IMR-90 (cell line): ENCODE data around the gene MED26. TPM values are rescaled to one million over a fixed set of nuclear protein-coding genes. Genes with fewer than 3 reads are reported as not detected.
A peak's percentile ranks its signal among the peaks of the same experiment; 100 is the strongest.

Experiments
- ATAC-seq: fragments of 200-7000 bp; cut with Tn5 transposase; 2 replicates; pipeline ENCODE4 v1.9.1; 2020; ENCODE audit warnings: low read depth, mild to moderate bottlenecking, moderate library complexity
- BruUV-seq: library from RNA; stranded (reverse); fragments of 400-500 nt; replicated peaks from 2 replicates; lab custom pipeline; 2021; lab: Mats Ljungman, UMichigan
- CTCF ChIA-PET: fragments of 300-600 bp; formaldehyde crosslinking; extraction: SDS; loops from one replicate; lab custom pipeline; 2021; ENCODE audit warnings: antibody characterized with exemption; lab: Yijun Ruan, JAX
- POLR2A ChIA-PET: fragments of 300-600 bp; sonication (Branson Sonifier 250); formaldehyde crosslinking; loops from one replicate; lab custom pipeline; 2022; ENCODE audit warnings: antibody characterized with exemption; ENCODE audit not compliant: unreplicated experiment; lab: Charles Lee
- DNase-seq: peaks from one replicate; pipeline ENCODE4 v3.0.0; 2013
- H2AFZ ChIP-seq: replicated peaks from 2 replicates; pipeline ENCODE3; 2013; ENCODE audit warnings: low read length, mild to moderate bottlenecking; ENCODE audit not compliant: poor library complexity
- H2AK5ac ChIP-seq: 2 replicates; pipeline ENCODE4 v1.6.1; 2013; ENCODE audit warnings: low read depth, low read length, inconsistent platforms
- H2AK9ac ChIP-seq: replicated peaks from 2 replicates; pipeline ENCODE3; 2013; ENCODE audit warnings: mild to moderate bottlenecking, low read depth, low read length, moderate library complexity; ENCODE audit not compliant: poor library complexity
- H2BK120ac ChIP-seq: 2 replicates; pipeline ENCODE4 v1.6.1; 2013; ENCODE audit warnings: low read depth, low read length, inconsistent platforms
- H2BK15ac ChIP-seq: 3 replicates; pipeline ENCODE4 v1.6.1; 2013; ENCODE audit warnings: low read depth, low read length, inconsistent platforms
- H2BK20ac ChIP-seq: 2 replicates; pipeline ENCODE4 v1.6.1; 2013; ENCODE audit warnings: low read depth, mild to moderate bottlenecking, inconsistent platforms, low read length, moderate library complexity
- H2BK5ac ChIP-seq: 2 replicates; pipeline ENCODE4 v1.6.1; 2013; ENCODE audit warnings: mild to moderate bottlenecking, low read depth, low read length, inconsistent platforms; ENCODE audit not compliant: poor library complexity, severe bottlenecking
- H3K14ac ChIP-seq: replicated peaks from 2 replicates; pipeline ENCODE4 v1.6.1; 2013; ENCODE audit warnings: low read depth, low read length, inconsistent platforms
- H3K18ac ChIP-seq: 2 replicates; pipeline ENCODE4 v1.6.1; 2013; ENCODE audit warnings: low read depth, low read length, control low read depth
- H3K23ac ChIP-seq: 2 replicates; pipeline ENCODE4 v1.6.1; 2013; ENCODE audit warnings: low read depth, low read length, inconsistent platforms
- H3K27ac ChIP-seq: 2 replicates; pipeline ENCODE4 v1.5.1; 2013; ENCODE audit warnings: mild to moderate bottlenecking, control low read depth, low read length; ENCODE audit not compliant: insufficient read depth
- H3K27me3 ChIP-seq: 2 replicates; pipeline ENCODE4 v1.6.1; 2013; ENCODE audit warnings: low read length; ENCODE audit not compliant: control insufficient read depth, insufficient read depth
- H3K36me3 ChIP-seq: 2 replicates; pipeline ENCODE4 v1.6.1; 2013; ENCODE audit warnings: low read length, mixed read lengths; ENCODE audit not compliant: control insufficient read depth, insufficient read depth
- H3K4ac ChIP-seq: 2 replicates; pipeline ENCODE4 v1.6.1; 2013; ENCODE audit warnings: low read depth, low read length, inconsistent platforms
- H3K4me1 ChIP-seq: 2 replicates; pipeline ENCODE4 v1.6.1; 2013; ENCODE audit warnings: low read length, mixed read lengths; ENCODE audit not compliant: control insufficient read depth, insufficient read depth
- H3K4me2 ChIP-seq: 2 replicates; pipeline ENCODE4 v1.6.1; 2013; ENCODE audit warnings: low read depth, mild to moderate bottlenecking, control low read depth, low read length, moderate library complexity
- H3K4me3 ChIP-seq: 2 replicates; pipeline ENCODE4 v1.5.1; 2013; ENCODE audit warnings: low read depth, mild to moderate bottlenecking, control low read depth, low read length, moderate library complexity; ENCODE audit not compliant: insufficient read depth
- H3K56ac ChIP-seq: 2 replicates; pipeline ENCODE4 v1.6.1; 2013; ENCODE audit warnings: low read length, inconsistent platforms; ENCODE audit not compliant: insufficient read depth; ENCODE audit errors: extremely low read depth
- H3K79me1 ChIP-seq, 2 experiments: 2 replicates each; pipeline ENCODE4 v1.6.1; 2013; ENCODE audit warnings: low read length in 2 of 2, inconsistent platforms in 1 of 2, low read depth in 1 of 2
- H3K9ac ChIP-seq: 2 replicates; pipeline ENCODE4 v1.6.1; 2013; ENCODE audit warnings: low read depth, low read length, control low read depth
- H3K9me1 ChIP-seq: 2 replicates; pipeline ENCODE4 v1.6.1; 2013; ENCODE audit warnings: low read length, inconsistent platforms; ENCODE audit not compliant: insufficient read depth
- H3K9me3 ChIP-seq: 2 replicates; pipeline ENCODE4 v1.6.1; 2013; ENCODE audit warnings: low read length; ENCODE audit not compliant: control insufficient read depth, insufficient read depth
- H4K20me1 ChIP-seq: 2 replicates; pipeline ENCODE4 v1.6.1; 2013; ENCODE audit warnings: low read length, inconsistent platforms; ENCODE audit not compliant: insufficient read depth
- H4K5ac ChIP-seq: 2 replicates; pipeline ENCODE4 v1.6.1; 2013; ENCODE audit warnings: mild to moderate bottlenecking, low read depth, low read length, control low read depth
- H4K8ac ChIP-seq, 2 experiments: 2 replicates each; pipeline ENCODE4 v1.6.1; 2013; ENCODE audit warnings: low read depth in 2 of 2, low read length in 2 of 2, control low read depth in 1 of 2, inconsistent platforms in 1 of 2
- H4K91ac ChIP-seq: 2 replicates; pipeline ENCODE4 v1.6.1; 2013; ENCODE audit warnings: low read depth, low read length, inconsistent platforms; ENCODE audit not compliant: insufficient read depth
- BHLHE40 ChIP-seq: fragments of 150-350 bp; IDR thresholded peaks from 2 replicates; pipeline ENCODE4 v1.6.1; 2016; ENCODE audit warnings: mild to moderate bottlenecking, low read depth, low read length
- SMC3 ChIP-seq: fragments of 150-350 bp; IDR thresholded peaks from 2 replicates; pipeline ENCODE4 v1.6.1; 2016; ENCODE audit warnings: low read depth, mild to moderate bottlenecking, antibody characterized with exemption, low read length, moderate library complexity
- WGBS, 2 experiments: methylation state at CpG; one replicate each; pipeline versions ENCODE4 v1.1.5 to v1.1.7; 2013; ENCODE audit warnings: missing lambda C conversion rate in 2 of 2; ENCODE audit not compliant: insufficient read length in 1 of 2; ENCODE audit errors: extremely low coverage in 2 of 2; 5-methylcytosine and 5-hydroxymethylcytosine counted together
- dilution Hi-C: fragments of 300-500 bp; cut with HindIII; formaldehyde crosslinking; loops from one replicate; pipeline ENCODE4 v1.14.3; 2018; ENCODE audit warnings: low sequenced_read_pairs; ENCODE audit not compliant: unreplicated experiment
- in situ Hi-C: fragments of 300-500 bp; cut with MboI; formaldehyde crosslinking; loops from 3 replicates; pipeline ENCODE4 v1.14.3; 2019; ENCODE audit warnings: low sequenced_read_pairs, inconsistent platforms, mixed read lengths
- intact Hi-C: fragments of 100-400 bp; cut with micrococcal nuclease; formaldehyde crosslinking; loops from 2 replicates; pipeline ENCODE4 v1.10.0; 2022
- polyA plus RNA-seq, 3 experiments: library from polyadenylated mRNA; depleted of rRNA; stranded (reverse); fragments of >200 nt; gene quantifications; 2 replicates each; pipeline ENCODE4 v1.2.3, GENCODE V29; 2012; ENCODE audit warnings: low replicate concordance in 1 of 3
- total RNA-seq: library from RNA; depleted of rRNA; stranded (reverse); fragments of >200 nt; gene quantifications from 2 replicates; pipeline ENCODE4 v1.2.3, GENCODE V29; 2012
- TF ChIP-seq, protein P1 (sequence below): fragments of 150-350 bp; IDR thresholded peaks from 2 replicates; pipeline ENCODE4 v1.6.1; 2016; ENCODE audit warnings: low read depth, mild to moderate bottlenecking, low read length, moderate library complexity, borderline replicate concordance
- TF ChIP-seq, protein P2 (sequence below): fragments of 150-350 bp; IDR thresholded peaks from 2 replicates; pipeline ENCODE4 v1.6.1; 2017; ENCODE audit warnings: mild to moderate bottlenecking, antibody characterized with exemption, low read length, low read depth

MED26 gene
- total and polyA plus RNA-seq, 2 of the 4 experiments (the other 2 are of a cell fraction), result 2.0 to 4.0 TPM

DNA sequence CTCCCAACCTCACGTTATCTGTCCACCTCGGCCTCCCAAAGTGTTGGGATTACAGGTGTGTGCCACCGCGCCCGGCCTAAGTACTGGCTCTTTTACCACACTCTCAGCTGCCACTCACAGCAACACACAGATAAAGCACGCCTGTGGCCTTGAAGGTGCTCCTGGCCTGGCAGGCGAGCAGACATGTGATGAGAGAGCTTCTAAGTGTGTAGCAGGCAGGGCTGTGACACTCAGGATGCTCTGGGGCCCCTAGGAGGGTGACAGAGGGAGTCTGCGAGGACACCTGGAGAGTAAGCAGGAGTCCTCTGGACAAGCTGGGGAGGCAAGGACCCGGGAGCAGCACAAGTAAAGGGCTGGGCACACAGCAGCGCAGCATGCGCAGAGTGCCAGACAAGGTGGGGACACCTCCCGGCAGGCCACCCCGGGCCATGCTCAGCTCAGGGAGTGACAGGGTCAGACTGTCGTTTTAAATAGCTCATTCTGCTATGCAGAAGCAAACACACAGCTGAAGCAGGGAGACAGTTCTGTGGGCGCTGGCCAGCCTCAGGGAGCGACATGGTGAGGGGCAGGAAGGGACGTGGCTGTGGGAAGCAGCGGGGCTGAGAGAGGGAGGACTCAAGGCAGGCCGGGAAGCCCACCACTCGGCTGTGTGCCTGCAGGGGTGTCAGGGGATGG, 26.5 kb downstream of the MED26 start:
- Histone ChIP-seq H3K36me3 (no peaks in the 10 kb centered on the region), H4K8ac (no peak overlapping the region), H3K4me3 (no peak overlapping the region), H2BK5ac (no peak overlapping the region), H2BK15ac (no peak overlapping the region), H3K56ac (no peak overlapping the region), H2BK20ac (no peak overlapping the region), H3K9me3 (no peaks in the 10 kb centered on the region), H4K91ac (no peak overlapping the region), H2AK9ac (peak overlapping the region; percentile 58), H4K20me1 (peaks cover 99% of the 10 kb centered on the region), H3K27me3 (no peaks in the 10 kb centered on the region), H3K9me1 (peaks cover 53% of the 10 kb centered on the region), H3K18ac (no peak overlapping the region), H2BK120ac (no peak overlapping the region), H3K27ac (no peak overlapping the region), H3K4me1 (peaks cover 9% of the 10 kb centered on the region), H2AK5ac (no peak overlapping the region), H3K9ac (no peak overlapping the region), H4K5ac (no peak overlapping the region), H3K23ac (no peak overlapping the region), H3K4me2 (no peak overlapping the region), H2AFZ (no peak overlapping the region), H3K4ac (no peak overlapping the region), H3K79me1 (peaks cover 34 to 96% of the 10 kb centered on the region in 2 experiments), H3K14ac (no peak overlapping the region)
- DNase-seq (no peak), ATAC-seq (no peak)
- ChIA-PET CTCF (no interaction called here), POLR2A (no interaction called here)
- intact Hi-C loops (no loop called here), in situ Hi-C loops (no loop called here), dilution Hi-C loops (no loop called here)
- BruUV-seq, result no TSS peak
- TF ChIP-seq SMC3 (no peak), BHLHE40 (no peak)
- TF ChIP-seq, protein P1, sequence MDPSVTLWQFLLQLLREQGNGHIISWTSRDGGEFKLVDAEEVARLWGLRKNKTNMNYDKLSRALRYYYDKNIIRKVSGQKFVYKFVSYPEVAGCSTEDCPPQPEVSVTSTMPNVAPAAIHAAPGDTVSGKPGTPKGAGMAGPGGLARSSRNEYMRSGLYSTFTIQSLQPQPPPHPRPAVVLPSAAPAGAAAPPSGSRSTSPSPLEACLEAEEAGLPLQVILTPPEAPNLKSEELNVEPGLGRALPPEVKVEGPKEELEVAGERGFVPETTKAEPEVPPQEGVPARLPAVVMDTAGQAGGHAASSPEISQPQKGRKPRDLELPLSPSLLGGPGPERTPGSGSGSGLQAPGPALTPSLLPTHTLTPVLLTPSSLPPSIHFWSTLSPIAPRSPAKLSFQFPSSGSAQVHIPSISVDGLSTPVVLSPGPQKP, result no peak
- TF ChIP-seq, protein P2, sequence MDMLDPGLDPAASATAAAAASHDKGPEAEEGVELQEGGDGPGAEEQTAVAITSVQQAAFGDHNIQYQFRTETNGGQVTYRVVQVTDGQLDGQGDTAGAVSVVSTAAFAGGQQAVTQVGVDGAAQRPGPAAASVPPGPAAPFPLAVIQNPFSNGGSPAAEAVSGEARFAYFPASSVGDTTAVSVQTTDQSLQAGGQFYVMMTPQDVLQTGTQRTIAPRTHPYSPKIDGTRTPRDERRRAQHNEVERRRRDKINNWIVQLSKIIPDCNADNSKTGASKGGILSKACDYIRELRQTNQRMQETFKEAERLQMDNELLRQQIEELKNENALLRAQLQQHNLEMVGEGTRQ, result no peak
- WGBS, 2 experiments, result 89% methylated on average over 7 of the region's 20 CpGs; no CpG with 5 or more reads in 1 of the 2 experiments
